Uterus (tissue), 2 donors: Measurements from ENCODE around the gene ZNF469.

Experiments used
- POLR2A ChIP-seq, 2 donors: fragments of 450-650 bp; IDR thresholded peaks; one replicate each; pipeline ENCODE4 v1.6.1; 2016; ENCODE audit warnings: antibody characterized with exemption in 2 of 2, mild to moderate bottlenecking in 1 of 2, moderate library complexity in 1 of 2
- TF ChIP-seq, protein P1 (sequence below), 4 experiments: fragments of 200-600 bp in 2 of 4; fragments of 450-650 bp in 2 of 4; sonication (generic) in 2 of 4; IDR thresholded peaks; one replicate each; pipeline ENCODE4 v1.5.1; 2016 to 2019; ENCODE audit warnings: antibody characterized with exemption in 4 of 4, mild to moderate bottlenecking in 2 of 4, moderate library complexity in 1 of 4

DNA sequence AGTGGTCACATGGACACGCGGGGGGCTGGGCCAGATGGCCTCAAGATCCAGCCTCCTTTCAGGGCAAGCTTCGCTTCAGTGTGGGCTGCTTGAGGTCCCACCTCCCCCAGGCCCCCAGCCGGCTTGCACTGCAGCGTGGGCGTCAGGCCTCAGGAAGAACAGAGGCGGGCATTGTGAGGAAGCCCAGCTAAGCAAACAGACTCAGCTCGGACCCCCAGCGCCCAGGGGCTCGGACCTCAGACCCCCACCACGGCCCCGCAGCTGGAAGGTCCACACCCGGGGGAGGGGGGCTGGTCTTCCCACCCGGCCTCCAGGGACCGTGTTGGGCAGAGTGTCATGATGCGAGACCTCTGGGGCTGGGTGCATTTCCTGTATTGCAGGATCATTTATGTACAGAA, 24.7 kb upstream of the ZNF469 start:
- TF ChIP-seq, protein P1, sequence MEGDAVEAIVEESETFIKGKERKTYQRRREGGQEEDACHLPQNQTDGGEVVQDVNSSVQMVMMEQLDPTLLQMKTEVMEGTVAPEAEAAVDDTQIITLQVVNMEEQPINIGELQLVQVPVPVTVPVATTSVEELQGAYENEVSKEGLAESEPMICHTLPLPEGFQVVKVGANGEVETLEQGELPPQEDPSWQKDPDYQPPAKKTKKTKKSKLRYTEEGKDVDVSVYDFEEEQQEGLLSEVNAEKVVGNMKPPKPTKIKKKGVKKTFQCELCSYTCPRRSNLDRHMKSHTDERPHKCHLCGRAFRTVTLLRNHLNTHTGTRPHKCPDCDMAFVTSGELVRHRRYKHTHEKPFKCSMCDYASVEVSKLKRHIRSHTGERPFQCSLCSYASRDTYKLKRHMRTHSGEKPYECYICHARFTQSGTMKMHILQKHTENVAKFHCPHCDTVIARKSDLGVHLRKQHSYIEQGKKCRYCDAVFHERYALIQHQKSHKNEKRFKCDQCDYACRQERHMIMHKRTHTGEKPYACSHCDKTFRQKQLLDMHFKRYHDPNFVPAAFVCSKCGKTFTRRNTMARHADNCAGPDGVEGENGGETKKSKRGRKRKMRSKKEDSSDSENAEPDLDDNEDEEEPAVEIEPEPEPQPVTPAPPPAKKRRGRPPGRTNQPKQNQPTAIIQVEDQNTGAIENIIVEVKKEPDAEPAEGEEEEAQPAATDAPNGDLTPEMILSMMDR (IDR thresholded peaks at IDR 0.05) = no peak
- TF ChIP-seq POLR2A (IDR thresholded peaks at IDR 0.05) = no peak
